GM12875 (cell line): ENCODE results near the gene GRIN2B.

ENCODE experiments used
- H3K4me3 ChIP-seq: one replicate; pipeline ENCODE4 v1.5.1; 2011; ENCODE audit warnings: low read depth, low read length, control low read depth
- CTCF ChIP-seq: IDR thresholded peaks from 2 replicates; pipeline ENCODE4 v1.5.1; 2011; ENCODE audit warnings: low read depth, mild to moderate bottlenecking, control low read depth, inconsistent platforms, low read length, moderate library complexity, borderline replicate concordance; ENCODE audit not compliant: insufficient read depth

The GRIN2B gene

DNA sequence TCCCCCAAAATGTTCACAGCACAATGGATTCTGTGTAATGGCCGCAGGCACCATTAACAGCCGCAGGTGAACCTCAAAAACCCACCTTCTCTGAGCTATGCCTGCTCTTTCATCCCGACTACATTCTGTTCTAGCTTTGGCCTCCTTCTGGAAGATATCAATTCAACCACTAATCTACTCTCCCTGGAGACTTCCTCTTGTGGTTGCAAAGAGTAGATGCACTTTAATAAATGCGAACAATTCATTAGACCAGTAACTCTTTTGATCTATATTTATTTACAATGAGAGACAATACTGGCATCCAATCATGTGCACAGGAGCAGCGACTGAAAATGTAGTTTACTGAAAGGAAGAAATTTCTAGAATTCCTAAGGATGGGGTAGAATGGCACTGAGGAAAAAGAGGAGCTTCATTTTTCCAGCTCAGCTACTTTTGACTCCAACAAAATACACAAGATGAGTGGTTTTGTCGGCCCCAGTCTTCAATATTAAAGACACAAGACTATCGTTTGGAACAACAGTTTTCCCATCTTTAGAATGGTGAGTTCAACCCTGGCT is 5.3 kb downstream of the GRIN2B start:
- TF ChIP-seq CTCF, result no peak
- H3K4me3 ChIP-seq, result no peak overlapping the region

DNA sequence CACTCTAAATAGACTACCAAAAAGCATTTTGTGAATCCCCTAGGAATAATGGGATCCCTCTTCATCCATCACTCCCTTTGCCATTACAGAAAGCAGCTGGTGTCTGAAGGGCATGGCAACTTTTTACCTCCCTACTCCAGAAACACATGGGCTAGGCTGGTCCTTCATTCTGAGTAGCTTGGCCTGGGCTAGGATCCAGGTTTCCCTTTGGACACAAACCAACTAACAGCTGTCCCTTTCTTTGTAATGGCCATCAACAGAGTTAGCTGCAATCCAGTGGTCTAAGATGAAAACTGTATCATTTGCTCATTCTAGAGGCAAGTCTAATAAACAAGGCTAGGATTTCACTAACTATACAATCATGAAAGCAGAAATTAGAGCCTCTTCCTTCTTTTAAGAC is 7.4 kb downstream of the GRIN2B start:
- TF ChIP-seq CTCF, result no peak
- H3K4me3 ChIP-seq, result no peak overlapping the region

GRCh38 chr12:13970803-13971202 is 10.6 kb downstream of the GRIN2B start:
- no peak for TF ChIP-seq CTCF
- no peak overlapping the region for H3K4me3 ChIP-seq

- TF ChIP-seq CTCF, result no peak
- no peak overlapping the region for H3K4me3 ChIP-seq
These were observed 13.1 kb downstream of the GRIN2B start for GRCh38 chr12:13968281-13968680.

DNA sequence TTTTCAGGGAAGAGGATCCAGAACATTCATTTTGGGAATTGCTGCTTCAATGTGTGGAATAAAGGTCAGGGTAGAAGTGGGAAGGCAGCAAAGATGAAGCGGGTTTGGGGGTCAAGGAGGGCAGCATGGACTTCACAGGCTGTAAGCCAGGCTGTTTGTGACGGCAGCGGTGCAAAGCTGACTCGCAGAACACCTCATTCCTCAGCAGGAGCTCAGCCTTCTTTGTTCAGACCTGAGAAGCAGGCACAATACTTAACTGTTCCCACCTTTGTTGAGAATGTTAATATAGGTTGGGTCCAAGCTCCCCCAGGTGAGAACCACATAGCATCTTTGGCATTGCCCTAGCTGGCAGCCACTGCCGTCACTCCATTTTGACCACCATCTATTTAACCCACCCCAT is 16.7 kb downstream of the GRIN2B start:
- TF ChIP-seq CTCF, result no peak
- H3K4me3 ChIP-seq, result no peak overlapping the region

DNA sequence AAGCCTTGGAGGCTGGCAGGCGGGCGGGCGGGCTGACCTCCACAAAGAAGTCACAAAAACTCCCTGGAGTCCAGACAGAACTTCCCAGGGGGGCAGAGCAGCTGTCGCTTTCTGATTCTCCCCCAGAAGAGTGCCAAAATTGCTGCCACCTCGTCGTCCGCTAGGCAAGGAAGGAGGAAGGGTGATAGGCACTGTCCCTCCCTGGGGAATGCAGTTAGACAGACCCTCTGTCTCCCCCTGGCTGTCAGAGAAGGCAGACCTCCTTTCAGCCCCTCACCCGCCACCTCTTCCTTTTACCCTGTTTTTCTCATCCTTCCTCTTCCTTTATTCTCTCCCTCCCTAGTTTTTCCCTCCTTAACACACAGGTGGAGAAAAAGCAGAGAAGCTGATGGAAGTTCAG is 18.7 kb downstream of the GRIN2B start:
- no peak overlapping the region for H3K4me3 ChIP-seq
- peak; percentile 69 for TF ChIP-seq CTCF

DNA sequence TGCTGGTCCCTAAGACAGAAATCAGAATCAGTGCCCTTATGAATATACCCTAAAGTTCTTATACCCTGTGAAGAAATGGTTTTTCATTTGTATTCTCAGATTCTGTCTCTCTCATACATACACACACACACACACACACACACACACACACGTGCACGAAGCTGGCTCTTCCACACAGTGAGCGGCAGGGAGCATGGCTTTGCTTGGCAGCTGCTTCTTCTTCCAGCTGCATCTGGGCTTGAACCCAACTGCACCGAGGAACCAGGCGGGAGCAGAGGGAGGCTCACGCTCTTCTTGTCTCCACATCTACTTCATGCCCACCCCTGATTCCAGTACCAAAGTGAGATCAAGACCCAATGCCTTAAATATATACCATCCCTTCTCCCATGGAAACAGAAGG is 19.4 kb downstream of the GRIN2B start:
- H3K4me3 ChIP-seq, result no peak overlapping the region
- TF ChIP-seq CTCF, result no peak
